Muscle of leg (tissue), 11 donors: ENCODE measurements around the gene MYCN. TPM values are rescaled to one million over a fixed set of nuclear protein-coding genes. Genes with fewer than 3 reads are reported as not detected.

ENCODE experiments used
- DNase-seq: peaks from one replicate; pipeline ENCODE4 v3.0.0; 2013
- H3K27ac ChIP-seq: one replicate; pipeline ENCODE4 v1.5.1; 2013; ENCODE audit warnings: mild to moderate bottlenecking, low read length, control low read depth
- H3K27me3 ChIP-seq: one replicate; pipeline ENCODE4 v1.6.1; 2013; ENCODE audit warnings: low read length; ENCODE audit not compliant: control insufficient read depth, insufficient read depth
- H3K36me3 ChIP-seq: one replicate; pipeline ENCODE4 v1.6.1; 2013; ENCODE audit warnings: low read length; ENCODE audit not compliant: control insufficient read depth, insufficient read depth
- H3K4me1 ChIP-seq: one replicate; pipeline ENCODE4 v1.6.1; 2013; ENCODE audit warnings: low read length; ENCODE audit not compliant: control insufficient read depth, insufficient read depth
- H3K4me3 ChIP-seq: one replicate; pipeline ENCODE4 v1.5.1; 2013; ENCODE audit warnings: low read length, control low read depth
- H3K9me3 ChIP-seq: replicated peaks from 2 replicates; pipeline ENCODE4 v1.6.1; 2013; ENCODE audit warnings: low read depth, low read length; ENCODE audit not compliant: control insufficient read depth
- WGBS: methylation state at CpG from one replicate; pipeline ENCODE4 v1.1.5; 2013; ENCODE audit warnings: missing lambda C conversion rate; ENCODE audit not compliant: insufficient coverage; 5-methylcytosine and 5-hydroxymethylcytosine counted together
- polyA plus RNA-seq, 8 donors: library from polyadenylated mRNA; unstranded; fragments of 120-200 nt; gene quantifications; one replicate each; pipeline versions ENCODE4 v1.2.1 to v1.2.3, GENCODE V29; 2013; ENCODE audit warnings: inconsistent platforms in 1 of 8, low replicate concordance in 1 of 8; ENCODE audit not compliant: insufficient read length in 8 of 8, insufficient read depth in 1 of 8
- total RNA-seq: library from RNA; stranded (reverse); fragments of 120-200 nt; gene quantifications from one replicate; pipeline ENCODE4 v1.2.4, GENCODE V29; 2013

The MYCN gene
- total and polyA plus RNA-seq, 9 donors = 5.5 to 9.2 (median 6.6) TPM

DNA sequence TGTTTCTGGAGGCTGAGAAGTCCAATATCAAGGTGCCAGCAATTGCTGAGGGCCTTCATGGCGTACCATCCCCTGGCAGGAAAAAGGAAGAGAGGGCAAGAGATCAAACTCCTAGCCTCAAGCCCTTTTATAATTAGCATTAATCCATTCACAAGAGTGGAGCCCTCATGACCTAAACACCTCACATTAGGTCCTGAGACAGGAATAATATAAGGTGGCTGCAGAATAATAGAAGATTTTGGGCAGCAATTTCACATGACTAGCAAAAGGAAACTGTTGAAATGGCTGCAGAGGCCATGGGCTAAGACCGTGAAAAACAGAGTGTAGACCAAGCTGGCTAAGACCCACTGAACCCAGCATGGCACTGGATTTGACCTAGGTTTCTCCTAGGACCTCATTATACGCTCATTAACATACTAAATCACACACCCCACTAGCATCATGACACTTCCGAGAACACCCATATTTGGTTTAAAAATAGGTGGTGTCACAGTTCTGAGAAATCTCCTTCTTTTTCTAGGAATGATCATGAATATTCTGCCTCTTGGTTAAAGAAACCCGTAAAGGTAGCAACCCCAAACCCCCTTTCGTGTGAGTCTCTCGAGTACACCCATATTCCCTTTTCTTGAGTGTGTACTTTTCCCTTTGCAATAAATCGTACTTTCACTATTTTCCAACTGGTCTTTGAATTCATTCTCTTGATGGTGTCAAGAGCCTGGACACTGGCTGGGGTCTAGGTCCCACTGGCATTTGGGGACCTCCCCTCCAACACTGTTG is 3.1 kb upstream of the MYCN start:
- WGBS = 100% methylated on average over 1 of the region's 8 CpGs
- Histone ChIP-seq H3K4me3 (no peak overlapping the region), H3K4me1 (peaks cover 23% of the 10 kb centered on the region), H3K36me3 (no peaks in the 10 kb centered on the region), H3K27me3 (peaks cover 29% of the 10 kb centered on the region), H3K9me3 (no peaks in the 10 kb centered on the region), H3K27ac (no peak overlapping the region)
- no peak for DNase-seq

DNA sequence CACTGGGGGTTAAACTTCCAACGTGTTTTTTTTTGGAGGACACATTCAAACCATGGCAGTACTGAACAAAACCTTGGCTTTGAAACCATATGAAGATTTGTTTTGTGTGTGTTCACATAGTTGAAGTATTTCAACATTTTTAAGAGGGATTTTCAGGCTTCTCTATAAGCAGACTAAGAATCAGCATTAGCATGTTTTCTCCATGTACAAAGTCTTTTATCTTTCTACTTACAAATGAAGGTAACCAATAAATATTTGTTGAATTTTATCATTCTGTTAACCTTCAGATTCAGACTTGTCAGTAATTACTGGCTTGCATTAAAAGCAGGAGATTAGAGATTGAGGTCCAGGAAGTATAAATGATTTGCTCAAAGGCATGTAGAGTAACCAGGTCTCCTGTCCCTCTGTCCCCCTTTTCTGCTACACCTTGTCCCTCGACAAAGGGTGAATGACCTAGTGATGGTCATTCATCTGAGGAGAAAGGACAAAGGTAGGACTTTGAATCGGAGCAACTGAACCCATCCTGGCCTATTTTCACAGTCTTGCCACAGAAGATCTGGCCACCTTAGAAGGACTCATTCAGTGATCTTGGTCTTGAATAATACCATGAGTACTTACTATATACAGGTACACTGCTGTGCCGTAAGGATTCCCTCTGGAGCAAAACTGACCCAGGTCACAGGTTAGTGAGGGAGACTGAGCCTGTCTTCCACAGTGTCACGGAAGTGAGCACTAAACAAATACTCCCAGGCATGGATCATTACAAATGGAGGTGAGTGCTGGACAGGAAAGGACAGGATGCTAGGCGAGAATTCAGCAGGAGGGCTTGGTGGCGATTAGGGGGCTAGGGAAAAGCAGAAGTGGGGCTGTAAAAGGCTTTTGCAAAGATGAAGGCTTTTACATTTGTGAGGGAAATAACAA is 2.2 kb upstream of the MYCN start:
- Histone ChIP-seq H3K4me3 (no peak overlapping the region), H3K36me3 (no peaks in the 10 kb centered on the region), H3K4me1 (peaks cover 28% of the 10 kb centered on the region), H3K27ac (no peak overlapping the region), H3K27me3 (peaks cover 34% of the 10 kb centered on the region), H3K9me3 (no peaks in the 10 kb centered on the region)
- WGBS = 100% methylated on average over 3 of the region's 7 CpGs
- DNase-seq = no peak

- H3K27me3 ChIP-seq = peaks cover 34% of the 10 kb centered on the region
- H3K4me3 ChIP-seq = no peak overlapping the region
These were observed 1.4 kb upstream of the MYCN start for GRCh38 chr2:15938803-15939555.

GRCh38 chr2:15939556-15939853 is 845 bp upstream of the MYCN start:
- DNase-seq = no peak
- Histone ChIP-seq H3K27me3 (peaks cover 34% of the 10 kb centered on the region), H3K27ac (no peak overlapping the region), H3K4me1 (peaks cover 36% of the 10 kb centered on the region), H3K4me3 (peak overlapping the region; percentile 76), H3K36me3 (no peaks in the 10 kb centered on the region), H3K9me3 (no peaks in the 10 kb centered on the region)
- under 1% methylated on average over 20 of the region's 21 CpGs for WGBS

More at GRCh38 chr2:15938803-15939555, 1.4 kb upstream of the MYCN start:
- Histone ChIP-seq H3K36me3 (no peaks in the 10 kb centered on the region), H3K27ac (no peak overlapping the region), H3K9me3 (no peaks in the 10 kb centered on the region), H3K4me1 (peaks cover 36% of the 10 kb centered on the region)
- DNase-seq = no peak
- WGBS = no CpG with 5 or more reads among the region's 8 CpGs

- H3K36me3 ChIP-seq = peaks cover 6% of the 10 kb centered on the region
- H3K27ac ChIP-seq = peak overlapping the region; percentile 51
- peaks cover 34% of the 10 kb centered on the region for H3K27me3 ChIP-seq
- under 1% methylated on average over 41 of the region's 52 CpGs for WGBS
- H3K4me1 ChIP-seq = peaks cover 39% of the 10 kb centered on the region
- no peaks in the 10 kb centered on the region for H3K9me3 ChIP-seq
- peak overlapping the region; percentile 76 for H3K4me3 ChIP-seq
- DNase-seq = peak; percentile 13
These were observed 521 bp downstream of the MYCN start for GRCh38 chr2:15940661-15941480.

GRCh38 chr2:15941481-15941850 is 1.1 kb downstream of the MYCN start:
- H3K27me3 ChIP-seq = peaks cover 34% of the 10 kb centered on the region
- peak overlapping the region; percentile 76 for H3K4me3 ChIP-seq
- no peaks in the 10 kb centered on the region for H3K9me3 ChIP-seq
- peak overlapping the region; percentile 51 for H3K27ac ChIP-seq
- WGBS = 0% methylated on average over 8 of the region's 14 CpGs
- DNase-seq = peak; percentile 55
- peaks cover 12% of the 10 kb centered on the region for H3K36me3 ChIP-seq
- peaks cover 39% of the 10 kb centered on the region for H3K4me1 ChIP-seq

- Histone ChIP-seq H3K4me1 (peaks cover 39% of the 10 kb centered on the region), H3K4me3 (peak overlapping the region; percentile 76), H3K9me3 (no peaks in the 10 kb centered on the region), H3K27me3 (peaks cover 34% of the 10 kb centered on the region), H3K36me3 (peaks cover 13% of the 10 kb centered on the region), H3K27ac (peak overlapping the region; percentile 35)
- peak; percentile 46 for DNase-seq
- WGBS = under 1% methylated on average over 92 of the region's 98 CpGs
These were observed 1.7 kb downstream of the MYCN start for GRCh38 chr2:15941871-15942710.

DNA sequence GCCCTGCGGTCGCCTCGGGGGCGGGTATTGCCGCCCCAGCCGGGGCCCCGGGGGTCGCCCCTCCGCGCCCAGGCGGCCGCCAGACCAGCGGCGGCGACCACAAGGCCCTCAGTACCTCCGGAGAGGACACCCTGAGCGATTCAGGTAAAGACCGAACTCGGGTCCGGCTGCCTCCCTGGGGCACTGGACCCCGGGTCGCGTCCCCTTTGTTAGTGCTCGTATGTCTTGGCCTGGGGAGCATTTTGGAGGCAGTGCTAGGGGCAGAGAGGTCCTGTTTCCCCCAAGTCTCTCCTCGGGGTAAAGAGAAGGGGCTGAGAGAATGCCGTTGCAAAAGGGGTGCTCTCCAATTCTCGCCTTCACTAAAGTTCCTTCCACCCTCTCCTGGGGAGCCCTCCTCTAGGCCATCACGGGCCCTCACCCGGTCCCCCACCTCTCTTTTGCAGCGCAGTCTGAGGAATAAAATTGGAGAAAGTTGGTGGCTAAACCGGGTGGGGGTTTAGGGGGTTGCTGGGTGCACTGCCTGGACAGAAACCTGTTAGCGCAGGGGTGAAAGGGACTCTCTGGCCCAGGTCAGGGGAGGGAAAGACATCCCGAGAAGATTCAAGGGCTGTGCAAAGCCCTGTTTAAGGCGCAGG is 2.5 kb downstream of the MYCN start:
- Histone ChIP-seq H3K27ac (peak overlapping the region; percentile 61), H3K9me3 (no peaks in the 10 kb centered on the region), H3K4me1 (peaks cover 39% of the 10 kb centered on the region), H3K4me3 (peak overlapping the region; percentile 50), H3K27me3 (peaks cover 34% of the 10 kb centered on the region), H3K36me3 (peaks cover 13% of the 10 kb centered on the region)
- DNase-seq = peak; percentile 2
- WGBS = 4% methylated on average over 25 of the region's 34 CpGs
